Gastrocnemius medialis (tissue), 4 donors: ENCODE measurements around the gene TOR1AIP2.

Source experiments
- POLR2A ChIP-seq, 2 donors: fragments of 450-650 bp; IDR thresholded peaks; one replicate each; pipeline ENCODE4 v1.6.1; 2017; ENCODE audit warnings: antibody characterized with exemption in 2 of 2, mild to moderate bottlenecking in 2 of 2, moderate library complexity in 2 of 2
- TF ChIP-seq, protein P1 (sequence below), 5 experiments: fragments of 450-650 bp in 3 of 5; fragments of 200-600 bp in 2 of 5; sonication (generic) in 2 of 5; IDR thresholded peaks in 4 of 5; conservative IDR thresholded peaks in 1 of 5; 1 replicate in 4 of 5; 2 replicates in 1 of 5; pipeline ENCODE4 v1.5.1; 2016 to 2019; ENCODE audit warnings: antibody characterized with exemption in 5 of 5, mild to moderate bottlenecking in 3 of 5, moderate library complexity in 3 of 5

DNA sequence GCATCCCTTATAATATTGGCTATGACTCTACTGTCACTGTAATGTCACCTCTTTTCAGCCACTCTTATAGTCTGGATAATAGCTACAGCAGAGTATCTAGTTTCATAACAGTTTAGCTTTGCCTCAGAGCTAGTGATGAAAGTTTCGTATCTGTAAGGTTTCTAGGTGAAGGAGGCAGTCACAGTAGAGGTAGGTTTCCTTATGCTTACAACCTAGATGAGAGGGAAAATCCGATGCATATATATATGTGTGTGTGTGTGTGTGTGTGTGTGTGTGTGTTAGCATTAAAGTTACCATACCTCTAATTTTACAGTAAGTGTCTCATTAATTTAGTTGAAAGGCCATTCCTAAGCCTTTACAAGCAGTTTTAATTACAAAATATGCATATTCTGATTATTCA, 2.2 kb upstream of the TOR1AIP2 start:
- TF ChIP-seq, protein P1, sequence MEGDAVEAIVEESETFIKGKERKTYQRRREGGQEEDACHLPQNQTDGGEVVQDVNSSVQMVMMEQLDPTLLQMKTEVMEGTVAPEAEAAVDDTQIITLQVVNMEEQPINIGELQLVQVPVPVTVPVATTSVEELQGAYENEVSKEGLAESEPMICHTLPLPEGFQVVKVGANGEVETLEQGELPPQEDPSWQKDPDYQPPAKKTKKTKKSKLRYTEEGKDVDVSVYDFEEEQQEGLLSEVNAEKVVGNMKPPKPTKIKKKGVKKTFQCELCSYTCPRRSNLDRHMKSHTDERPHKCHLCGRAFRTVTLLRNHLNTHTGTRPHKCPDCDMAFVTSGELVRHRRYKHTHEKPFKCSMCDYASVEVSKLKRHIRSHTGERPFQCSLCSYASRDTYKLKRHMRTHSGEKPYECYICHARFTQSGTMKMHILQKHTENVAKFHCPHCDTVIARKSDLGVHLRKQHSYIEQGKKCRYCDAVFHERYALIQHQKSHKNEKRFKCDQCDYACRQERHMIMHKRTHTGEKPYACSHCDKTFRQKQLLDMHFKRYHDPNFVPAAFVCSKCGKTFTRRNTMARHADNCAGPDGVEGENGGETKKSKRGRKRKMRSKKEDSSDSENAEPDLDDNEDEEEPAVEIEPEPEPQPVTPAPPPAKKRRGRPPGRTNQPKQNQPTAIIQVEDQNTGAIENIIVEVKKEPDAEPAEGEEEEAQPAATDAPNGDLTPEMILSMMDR (IDR thresholded peaks at IDR 0.05 in 4 of 5, conservative IDR thresholded peaks at IDR 0.05 in 1 of 5), result no peak
- no peak for TF ChIP-seq POLR2A (IDR thresholded peaks at IDR 0.05)
